Transverse colon (tissue), 3 donors: Measurements from ENCODE around the gene FAM43A.

Source experiments
- CTCF ChIP-seq, 5 experiments: fragments of 200-600 bp in 3 of 5; fragments of 450-650 bp in 2 of 5; sonication (generic) in 3 of 5; IDR thresholded peaks; 1 replicate in 2 of 5; 2 replicates in 3 of 5; pipeline ENCODE4 v1.5.1; 2016 to 2017; ENCODE audit warnings: antibody characterized with exemption in 5 of 5, inconsistent platforms in 3 of 5, mild to moderate bottlenecking in 2 of 5, moderate library complexity in 1 of 5
- POLR2A ChIP-seq: fragments of 450-650 bp; IDR thresholded peaks from one replicate; pipeline ENCODE4 v1.6.1; 2016; ENCODE audit warnings: antibody characterized with exemption, mild to moderate bottlenecking, moderate library complexity

- no peak for TF ChIP-seq POLR2A
- no peak for TF ChIP-seq CTCF (IDR thresholded peaks at IDR 0.05)
Observed at GRCh38 chr3:194707147-194707540, 21.5 kb downstream of the FAM43A start.
